GM19395 (cell line): ENCODE measurements around the gene MAP3K21.

ENCODE experiments used
- ATAC-seq: cut with Tn5 transposase; IDR thresholded peaks from one replicate; pipeline ENCODE4 v1.9.1; 2021; ENCODE audit warnings: mild to moderate bottlenecking, moderate library complexity; ENCODE audit not compliant: unreplicated experiment

The MAP3K21 gene

DNA sequence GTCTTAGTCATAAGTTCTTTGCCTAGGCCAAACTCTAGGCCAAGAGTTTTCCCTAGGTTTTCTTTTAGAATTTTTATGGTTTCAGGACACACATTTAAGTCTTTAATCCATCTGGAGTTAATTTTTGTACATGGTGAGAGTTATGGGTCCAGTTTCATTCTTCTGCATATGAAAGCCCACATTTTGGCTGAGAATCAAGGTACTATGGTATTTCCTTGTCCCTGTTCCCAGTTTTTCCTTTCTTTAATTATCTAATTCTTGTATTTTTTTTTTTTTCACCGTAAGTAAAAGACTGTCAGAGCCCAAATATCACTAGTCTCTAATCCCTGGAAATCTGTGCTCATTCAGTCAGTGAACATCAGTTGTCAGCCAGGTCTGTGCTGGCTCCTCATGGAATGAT lies 105.4 kb downstream of the MAP3K21 start:
- ATAC-seq: no peak

DNA sequence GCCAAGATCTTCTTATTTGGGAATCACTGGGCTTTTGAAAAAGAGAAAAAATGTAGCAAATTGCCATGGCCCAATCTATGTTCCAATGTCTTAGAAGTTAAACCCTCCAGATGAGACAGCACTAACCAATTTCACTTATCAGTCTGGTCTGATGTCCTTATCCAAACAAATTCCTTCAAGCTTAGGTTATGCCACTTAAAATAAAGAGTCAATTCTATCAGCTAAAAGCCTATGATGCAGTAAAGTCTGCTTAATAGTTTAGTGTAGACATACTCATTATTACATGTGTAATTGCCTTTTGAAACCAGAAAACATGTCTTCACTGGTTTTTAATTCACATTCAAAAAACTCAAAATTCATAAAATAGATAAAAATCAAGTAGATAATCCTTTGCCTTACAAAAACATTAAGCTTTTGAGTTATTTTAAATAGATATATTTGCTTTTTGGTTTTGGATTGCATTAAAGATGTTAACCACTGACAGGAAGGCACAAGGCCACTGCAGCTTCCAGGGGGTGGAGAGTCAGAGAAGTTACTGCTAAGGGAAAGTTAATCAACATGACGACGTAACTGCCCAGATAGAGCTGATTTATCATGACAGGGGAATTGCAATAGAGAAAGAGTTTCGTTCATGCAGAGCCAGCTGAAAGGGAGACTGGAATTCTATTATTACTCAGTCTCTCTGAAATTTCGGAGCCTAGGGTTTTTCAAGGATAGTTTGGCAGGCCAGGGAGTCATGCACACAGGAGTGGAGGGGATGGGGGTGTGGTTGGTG lies 106.1 kb downstream of the MAP3K21 start:
- no peak for ATAC-seq
